Measurements from ENCODE around the gene RBM15B.

DNA sequence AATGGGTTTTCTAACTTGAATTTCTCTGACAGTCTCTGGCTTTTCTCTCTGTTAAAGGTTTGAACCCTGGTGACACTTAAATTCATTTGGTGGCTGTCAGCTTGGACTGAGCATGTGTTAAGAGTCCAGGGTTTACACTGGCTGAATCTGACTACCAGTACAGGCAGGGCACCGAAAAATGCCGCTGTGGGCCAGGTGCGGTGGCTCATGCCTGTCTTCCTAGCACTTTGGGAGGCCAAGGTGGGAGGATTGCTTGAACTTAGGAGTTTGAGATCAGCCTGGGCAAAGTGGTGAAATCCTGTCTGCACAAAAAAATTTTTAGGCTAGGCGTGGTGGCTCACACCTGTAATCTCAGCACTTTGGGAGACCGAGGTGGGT, 4.2 kb upstream of the RBM15B start:
- TF ChIP-seq, protein P1, sequence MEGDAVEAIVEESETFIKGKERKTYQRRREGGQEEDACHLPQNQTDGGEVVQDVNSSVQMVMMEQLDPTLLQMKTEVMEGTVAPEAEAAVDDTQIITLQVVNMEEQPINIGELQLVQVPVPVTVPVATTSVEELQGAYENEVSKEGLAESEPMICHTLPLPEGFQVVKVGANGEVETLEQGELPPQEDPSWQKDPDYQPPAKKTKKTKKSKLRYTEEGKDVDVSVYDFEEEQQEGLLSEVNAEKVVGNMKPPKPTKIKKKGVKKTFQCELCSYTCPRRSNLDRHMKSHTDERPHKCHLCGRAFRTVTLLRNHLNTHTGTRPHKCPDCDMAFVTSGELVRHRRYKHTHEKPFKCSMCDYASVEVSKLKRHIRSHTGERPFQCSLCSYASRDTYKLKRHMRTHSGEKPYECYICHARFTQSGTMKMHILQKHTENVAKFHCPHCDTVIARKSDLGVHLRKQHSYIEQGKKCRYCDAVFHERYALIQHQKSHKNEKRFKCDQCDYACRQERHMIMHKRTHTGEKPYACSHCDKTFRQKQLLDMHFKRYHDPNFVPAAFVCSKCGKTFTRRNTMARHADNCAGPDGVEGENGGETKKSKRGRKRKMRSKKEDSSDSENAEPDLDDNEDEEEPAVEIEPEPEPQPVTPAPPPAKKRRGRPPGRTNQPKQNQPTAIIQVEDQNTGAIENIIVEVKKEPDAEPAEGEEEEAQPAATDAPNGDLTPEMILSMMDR (IDR thresholded peaks at IDR 0.05; ENCODE audit: low read depth, low read length) = no peak
- no peak for TF ChIP-seq EZH2phosphoT487 (IDR thresholded peaks at IDR 0.05; ENCODE audit: low read depth)
